Left renal cortex interstitium (tissue), 4 donors: Measurements from ENCODE around the gene DNAJB6. TPM values are rescaled to one million over a fixed set of nuclear protein-coding genes. Genes with fewer than 3 reads are reported as not detected.
A peak's percentile ranks its signal among the peaks of the same experiment; 100 is the strongest.

Source experiments
- DNase-seq, 4 donors: peaks; one replicate each; pipeline ENCODE4 v3.0.0-alpha.2; 2013; ENCODE audit warnings: low read depth in 4 of 4, low spot score in 2 of 4, missing footprints in 1 of 4
- polyA plus RNA-seq, 4 donors: library from polyadenylated mRNA; unstranded; fragments of 120-200 nt; gene quantifications; one replicate each; pipeline ENCODE4 v1.2.1, GENCODE V29; 2013; ENCODE audit not compliant: insufficient read length in 4 of 4

The DNAJB6 gene
- polyA plus RNA-seq, 4 donors = 140 to 183 (median 158) TPM

DNA sequence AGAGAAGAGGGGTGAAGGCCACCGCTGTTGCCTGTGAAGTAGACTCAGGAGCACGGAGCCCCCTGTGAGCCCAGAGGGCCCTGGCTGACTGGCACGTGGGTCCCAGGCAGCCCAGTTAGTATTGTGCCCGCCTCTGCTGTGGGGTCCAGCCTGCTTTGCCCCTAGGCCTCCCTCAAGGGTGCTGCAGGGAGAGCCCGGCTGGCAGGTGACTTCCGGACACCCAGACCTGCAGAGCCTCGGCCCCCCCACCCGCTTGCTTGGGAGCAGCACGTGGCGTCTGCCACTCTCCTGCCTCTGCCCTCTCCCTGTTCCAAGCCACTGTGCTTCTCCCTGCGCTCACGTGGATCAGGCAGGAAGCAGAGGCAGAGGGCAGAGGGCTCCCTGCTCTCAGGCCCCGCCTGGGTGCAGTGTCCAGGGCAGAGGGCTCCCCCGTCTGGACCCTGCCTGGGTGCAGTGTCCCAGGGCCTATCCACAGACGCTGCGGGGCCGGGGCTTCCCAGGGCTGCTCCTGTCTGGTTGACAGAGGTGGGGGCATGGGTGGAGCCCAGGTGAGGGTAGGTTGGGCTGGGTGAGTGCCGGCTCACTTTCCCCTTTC lies 88.4 kb downstream of the DNAJB6 start:
- no peak for DNase-seq

GRCh38 chr7:157425761-157426160 lies 89.0 kb downstream of the DNAJB6 start:
- DNase-seq = no peak

- DNase-seq = no peak
These were observed 89.9 kb downstream of the DNAJB6 start for GRCh38 chr7:157426463-157427301.

GRCh38 chr7:157427811-157428553 lies 91.2 kb downstream of the DNAJB6 start:
- no peak for DNase-seq

GRCh38 chr7:157428554-157428945 lies 91.7 kb downstream of the DNAJB6 start:
- DNase-seq = no peak

- no peak for DNase-seq
These were observed 92.3 kb downstream of the DNAJB6 start for GRCh38 chr7:157429001-157429679.

DNA sequence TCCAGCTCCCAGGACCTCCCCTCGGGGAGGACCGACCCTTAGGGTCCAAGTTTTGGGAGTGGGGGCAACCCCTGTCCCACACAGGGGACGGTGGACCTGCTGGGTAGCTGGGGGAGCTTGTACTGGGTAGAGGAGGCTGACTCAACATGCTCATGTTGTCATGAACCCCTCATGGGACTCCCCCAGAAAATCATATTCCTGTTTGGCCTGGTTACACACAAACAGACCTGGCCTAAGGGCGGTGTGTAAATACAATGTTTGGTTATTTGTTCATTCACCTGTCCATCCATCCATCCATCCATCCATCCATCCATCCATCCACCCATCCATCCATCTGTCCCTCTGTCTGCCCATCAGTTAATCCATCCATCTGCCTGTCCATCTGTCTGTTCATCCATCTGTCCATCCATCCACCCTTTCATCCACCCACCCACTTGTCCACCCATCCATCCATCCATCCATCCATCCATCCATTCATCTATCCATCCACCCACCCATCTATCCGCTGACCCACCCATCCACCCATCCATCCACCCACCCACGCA lies 92.9 kb downstream of the DNAJB6 start:
- DNase-seq = no peak

DNA sequence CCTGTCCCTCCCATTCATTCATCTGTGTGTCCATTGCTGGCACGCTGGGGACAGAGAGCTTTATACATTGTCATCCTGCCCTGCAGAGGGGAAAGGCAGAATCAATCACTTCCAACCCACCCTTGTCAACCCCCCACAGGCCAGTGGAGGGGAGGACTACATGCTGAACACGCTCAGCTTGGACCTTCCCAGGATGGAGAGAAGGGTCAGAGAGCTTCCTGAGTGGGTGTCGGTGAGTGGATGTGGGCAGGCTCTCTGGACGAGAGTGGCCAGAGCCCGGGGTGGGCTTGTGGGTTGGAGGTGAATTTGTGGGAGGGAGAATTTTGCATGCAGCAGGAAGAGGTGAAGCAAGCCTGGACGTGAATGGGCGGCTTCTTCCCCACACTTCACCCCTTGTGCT lies 93.9 kb downstream of the DNAJB6 start:
- DNase-seq = no peak

DNA sequence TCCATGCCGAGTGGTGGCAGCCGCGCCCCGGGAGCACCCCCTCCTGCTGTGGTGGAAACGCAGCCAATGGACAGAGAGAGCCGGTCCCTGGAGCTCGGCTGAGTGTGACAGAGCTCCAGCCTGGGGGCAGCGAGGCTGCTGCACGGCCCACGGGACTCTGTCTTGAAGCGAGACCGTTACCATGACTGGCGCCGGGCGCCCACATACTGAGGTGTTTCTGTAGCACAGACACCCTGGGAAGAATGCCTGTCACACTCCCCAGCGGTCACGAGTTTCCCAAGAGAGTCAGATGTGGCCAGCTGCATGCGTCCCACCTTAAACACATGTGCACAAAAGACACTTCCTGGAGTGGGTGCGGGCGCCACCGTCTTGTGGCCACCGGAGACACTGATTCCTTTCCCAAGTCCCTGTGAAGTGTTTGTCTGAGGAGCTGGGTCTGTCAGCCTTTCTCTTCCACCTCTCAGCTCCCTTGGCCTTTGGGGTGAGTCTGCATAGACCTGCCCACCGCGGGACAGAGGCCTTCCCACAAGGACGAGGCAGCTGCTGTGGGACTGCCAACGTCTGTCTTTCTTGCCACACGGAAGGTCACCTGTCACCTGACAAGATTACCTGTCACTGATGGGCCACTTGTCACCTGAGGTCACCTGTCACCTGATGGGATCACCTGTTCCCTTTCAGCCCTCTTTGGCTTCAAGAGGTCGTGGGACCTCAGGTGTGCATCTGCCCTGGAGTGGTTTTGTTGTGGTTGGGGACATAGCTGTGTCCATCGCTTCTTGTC lies 94.6 kb downstream of the DNAJB6 start:
- no peak for DNase-seq

- DNase-seq = no peak
These were observed 95.2 kb downstream of the DNAJB6 start for GRCh38 chr7:157431951-157432540.

GRCh38 chr7:157432541-157432956 lies 95.7 kb downstream of the DNAJB6 start:
- DNase-seq = peak in 3 of 4 donors; percentile 19 to 23 (median 20)

DNA sequence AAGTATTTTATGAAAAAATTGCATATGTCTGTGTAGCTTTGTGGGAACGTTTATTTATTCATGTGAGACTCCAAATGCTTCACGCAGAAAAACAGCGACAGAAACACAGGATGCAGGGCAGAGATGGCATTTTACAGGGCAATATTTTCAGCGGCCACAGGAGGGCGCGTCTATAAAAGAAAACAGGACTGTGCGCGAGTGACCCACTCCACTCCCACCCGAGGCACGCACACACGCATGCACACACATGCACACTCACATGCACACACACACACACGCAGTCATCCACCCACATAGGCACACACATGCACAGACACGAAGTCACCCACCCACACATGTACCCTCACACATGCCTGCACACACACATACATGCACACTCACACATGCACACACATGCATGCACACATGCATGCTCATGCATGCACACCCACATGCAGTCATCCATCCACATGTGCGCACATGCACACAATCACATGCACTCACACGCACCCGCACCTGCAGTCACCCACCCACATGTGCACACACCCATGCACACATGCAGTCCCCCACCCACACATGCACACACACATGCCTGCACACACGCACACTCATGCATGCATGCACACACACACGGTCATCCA lies 96.3 kb downstream of the DNAJB6 start:
- peak in 2 of 4 donors; percentile 11 to 16 for DNase-seq

DNA sequence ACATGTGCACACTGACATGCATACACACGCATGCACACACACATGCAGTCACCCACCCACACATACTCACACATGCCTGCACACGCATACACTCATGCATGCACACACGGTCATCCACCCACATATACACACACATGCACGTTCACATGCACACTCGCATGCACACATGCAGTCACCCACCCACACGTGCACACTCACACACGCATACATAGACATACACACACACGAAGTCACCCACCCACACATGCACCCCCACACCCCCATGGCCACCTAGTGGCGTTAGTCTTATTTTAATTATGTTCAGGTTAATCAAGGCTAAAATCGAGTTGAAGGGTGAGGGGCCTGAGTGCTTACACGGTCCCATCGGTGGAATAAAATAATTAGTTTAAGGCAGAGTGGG lies 96.8 kb downstream of the DNAJB6 start:
- no peak for DNase-seq

DNA sequence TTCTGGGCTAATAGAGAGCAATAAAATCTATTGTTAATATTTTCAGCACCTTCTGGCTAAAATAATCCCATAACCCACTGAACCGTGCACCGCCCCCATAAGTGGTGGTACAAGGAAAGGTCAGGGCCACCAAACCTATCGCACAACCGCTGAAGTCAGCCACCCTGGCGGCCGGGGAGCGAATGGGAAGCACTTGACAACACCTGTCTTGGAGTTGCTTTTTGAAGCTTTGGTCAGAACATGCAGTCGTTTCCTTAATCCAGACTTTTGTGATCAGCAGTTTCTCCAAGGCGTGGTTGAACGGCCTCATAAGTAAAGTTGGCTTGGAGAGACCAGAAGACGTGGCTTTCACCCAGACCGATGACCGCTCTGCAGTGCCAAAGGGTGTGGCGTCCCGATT lies 97.4 kb downstream of the DNAJB6 start:
- no peak for DNase-seq

GRCh38 chr7:157434701-157435100 lies 97.9 kb downstream of the DNAJB6 start:
- no peak for DNase-seq

- DNase-seq = no peak
These were observed 99.3 kb downstream of the DNAJB6 start for GRCh38 chr7:157436076-157436475.

DNA sequence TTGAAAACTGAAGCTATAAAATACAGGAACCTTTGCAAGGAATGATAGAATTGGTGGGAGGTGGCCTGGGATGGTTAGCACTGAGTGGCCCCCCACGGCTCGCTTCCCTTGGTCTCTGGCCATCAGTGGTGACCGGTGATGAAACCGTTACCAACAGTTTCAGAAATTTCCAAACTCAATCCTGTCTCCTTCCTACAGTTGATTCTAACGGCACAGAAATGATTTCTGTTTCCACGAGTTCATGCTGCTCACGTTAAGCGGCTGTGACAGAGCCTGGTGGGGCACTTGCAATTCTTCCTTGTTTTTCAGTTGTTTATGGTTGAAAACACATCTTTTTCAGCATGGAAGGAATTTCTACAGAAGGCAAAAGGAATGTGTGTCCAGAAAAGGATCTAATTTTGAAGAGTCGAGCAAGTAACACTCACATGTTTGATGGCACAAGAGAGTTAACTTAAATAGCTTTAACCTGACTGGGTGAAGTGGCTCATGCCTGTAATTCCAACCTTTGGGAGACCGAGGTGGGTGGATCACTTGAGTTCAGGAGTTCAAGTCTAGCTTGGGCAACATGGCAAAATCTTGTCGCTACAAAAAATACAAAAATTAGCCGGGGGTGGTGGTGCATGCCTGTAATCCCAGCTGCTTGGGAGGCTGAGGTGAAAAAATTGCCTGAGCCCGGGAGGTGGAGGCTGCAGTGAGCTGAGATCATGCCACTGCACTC lies 100.1 kb downstream of the DNAJB6 start:
- no peak for DNase-seq

DNA sequence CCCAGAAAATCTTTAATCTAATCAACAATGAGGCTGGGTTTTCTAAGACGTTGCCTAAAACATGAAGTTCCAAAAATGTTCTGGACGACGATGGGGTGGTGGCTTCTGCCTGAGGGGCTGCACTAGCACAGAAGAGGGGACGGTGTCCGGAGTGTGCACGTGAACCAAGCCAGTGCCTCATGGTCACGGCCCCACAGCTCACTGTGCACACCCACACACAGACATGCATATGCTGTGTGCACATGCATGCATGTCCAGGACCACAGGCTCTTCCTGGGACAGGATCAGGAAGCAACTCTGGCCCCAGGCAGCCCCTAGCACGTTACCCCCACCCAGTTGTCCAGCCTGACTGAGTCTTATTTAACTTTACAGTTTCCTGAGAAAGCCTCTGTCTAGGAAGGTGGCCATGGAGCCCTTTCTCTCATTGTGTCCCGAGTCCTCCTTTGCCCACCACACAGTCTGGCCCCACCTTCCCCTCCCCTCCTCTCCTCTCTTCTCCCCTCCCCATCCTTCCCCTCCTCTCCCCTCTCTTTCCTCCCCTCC lies 100.8 kb downstream of the DNAJB6 start:
- DNase-seq = no peak
